NCI-H82 treated with DMSO at 0.1 percent for 48 hours (cell line): Measurements from ENCODE around the gene SLC7A4.
"Not testable (repeated sequence)": the region's sequence is repeated elsewhere in the genome, so short reads cannot be mapped to it uniquely, and the experiment has no call there.

Source experiments
- DNase-seq: peaks from one replicate; lab custom pipeline; 2025; ENCODE audit not compliant: unreplicated experiment; lab: John Stamatoyannopoulos, UW

The SLC7A4 gene

DNA sequence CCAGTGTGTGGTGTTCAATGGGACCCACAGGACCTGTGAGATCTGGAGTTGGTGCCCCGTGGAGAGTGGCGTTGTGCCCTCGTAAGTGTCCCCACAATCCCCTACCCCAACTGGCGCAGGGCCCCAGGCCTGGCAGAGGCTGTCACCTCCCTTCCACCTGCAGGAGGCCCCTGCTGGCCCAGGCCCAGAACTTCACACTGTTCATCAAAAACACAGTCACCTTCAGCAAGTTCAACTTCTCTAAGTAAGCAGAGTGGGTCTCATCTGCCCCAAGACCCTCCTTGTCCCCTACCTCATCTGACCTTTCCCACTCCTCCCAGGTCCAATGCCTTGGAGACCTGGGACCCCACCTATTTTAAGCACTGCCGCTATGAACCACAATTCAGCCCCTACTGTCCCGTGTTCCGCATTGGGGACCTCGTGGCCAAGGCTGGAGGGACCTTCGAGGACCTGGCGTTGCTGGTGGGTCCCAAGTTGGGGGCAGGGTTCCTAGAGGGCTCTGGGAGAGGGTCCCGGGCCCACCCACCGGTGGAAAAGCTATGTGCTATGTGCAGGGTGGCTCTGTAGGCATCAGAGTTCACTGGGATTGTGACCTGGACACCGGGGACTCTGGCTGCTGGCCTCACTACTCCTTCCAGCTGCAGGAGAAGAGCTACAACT is 9.3 kb downstream of the SLC7A4 start:
- no peak for DNase-seq

GRCh38 chr22:21022507-21022906 is 9.9 kb downstream of the SLC7A4 start:
- no peak for DNase-seq

- no peak for DNase-seq
These were observed 11.4 kb downstream of the SLC7A4 start for GRCh38 chr22:21020802-21021429.

GRCh38 chr22:21018314-21018713 is 14.0 kb downstream of the SLC7A4 start:
- DNase-seq = no peak

GRCh38 chr22:21016644-21017420 is 15.5 kb downstream of the SLC7A4 start:
- no peak for DNase-seq

DNA sequence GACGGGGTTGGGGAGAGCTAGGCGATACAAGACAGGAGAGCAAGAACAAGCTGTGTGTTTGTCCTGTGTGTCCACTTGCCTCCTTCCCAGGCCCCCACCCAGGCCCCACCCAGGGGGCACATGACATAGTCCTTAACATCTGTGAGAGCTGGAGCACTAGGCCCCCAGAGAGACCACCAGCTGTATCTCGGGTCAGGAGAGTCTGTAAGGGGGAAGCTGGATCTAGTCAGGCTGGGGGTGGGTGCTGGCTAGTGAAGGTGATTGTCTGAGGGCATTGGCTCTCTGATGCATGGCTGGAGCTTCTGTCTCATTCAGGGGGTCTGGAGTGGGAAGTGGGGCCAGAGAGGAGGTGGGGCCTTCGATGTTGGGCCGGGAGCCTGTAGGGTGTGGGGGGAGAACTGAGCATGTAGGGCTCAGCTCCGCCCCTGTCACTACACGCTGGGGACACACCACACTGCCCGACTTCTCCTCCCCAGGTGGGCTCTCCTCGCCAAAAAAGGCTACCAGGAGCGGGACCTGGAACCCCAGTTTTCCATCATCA is 16.8 kb downstream of the SLC7A4 start:
- no peak for DNase-seq

DNA sequence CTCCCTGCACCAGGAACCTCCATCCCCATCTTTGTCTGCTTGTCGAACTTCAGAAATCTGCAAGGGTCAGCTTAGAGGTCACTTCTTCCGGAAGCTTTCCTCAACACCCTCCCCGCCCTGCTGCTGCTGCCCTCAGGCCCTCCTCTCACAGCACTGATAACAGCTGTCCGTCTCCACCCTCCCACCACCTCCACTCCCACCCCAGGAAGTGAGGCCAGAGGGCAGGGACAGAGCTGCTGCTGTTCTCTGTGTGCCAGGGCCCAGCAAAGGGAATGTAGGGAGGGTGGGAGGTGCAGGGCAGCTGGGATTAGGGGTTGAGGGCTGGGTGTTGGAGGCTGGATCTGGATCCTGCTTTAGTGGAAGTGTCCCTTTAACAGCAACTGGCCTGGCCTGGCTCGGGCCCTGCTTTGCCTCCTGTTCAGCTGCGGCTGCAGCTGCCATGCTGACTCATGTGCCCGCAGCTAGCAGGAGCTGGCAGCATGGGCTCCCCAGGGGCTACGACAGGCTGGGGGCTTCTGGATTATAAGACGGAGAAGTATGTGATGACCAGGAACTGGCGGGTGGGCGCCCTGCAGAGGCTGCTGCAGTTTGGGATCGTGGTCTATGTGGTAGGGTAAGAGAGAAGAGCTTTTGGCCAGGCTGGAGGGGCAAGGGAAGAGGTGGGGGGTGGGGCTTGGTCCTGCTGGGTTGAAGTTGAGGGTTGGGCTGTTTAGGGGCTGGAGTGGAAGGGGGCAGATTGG is 17.5 kb downstream of the SLC7A4 start, which contains the start of gene P2RX6:
P2RX6 (plus strand) TSS at position 440 of the 740 bp plus-strand sequence; CDS start at position 450, 10 bp downstream.
- peak; percentile 17 for DNase-seq

GRCh38 chr22:21014202-21014725 is 18.1 kb downstream of the SLC7A4 start:
- peak; percentile 81 for DNase-seq

DNA sequence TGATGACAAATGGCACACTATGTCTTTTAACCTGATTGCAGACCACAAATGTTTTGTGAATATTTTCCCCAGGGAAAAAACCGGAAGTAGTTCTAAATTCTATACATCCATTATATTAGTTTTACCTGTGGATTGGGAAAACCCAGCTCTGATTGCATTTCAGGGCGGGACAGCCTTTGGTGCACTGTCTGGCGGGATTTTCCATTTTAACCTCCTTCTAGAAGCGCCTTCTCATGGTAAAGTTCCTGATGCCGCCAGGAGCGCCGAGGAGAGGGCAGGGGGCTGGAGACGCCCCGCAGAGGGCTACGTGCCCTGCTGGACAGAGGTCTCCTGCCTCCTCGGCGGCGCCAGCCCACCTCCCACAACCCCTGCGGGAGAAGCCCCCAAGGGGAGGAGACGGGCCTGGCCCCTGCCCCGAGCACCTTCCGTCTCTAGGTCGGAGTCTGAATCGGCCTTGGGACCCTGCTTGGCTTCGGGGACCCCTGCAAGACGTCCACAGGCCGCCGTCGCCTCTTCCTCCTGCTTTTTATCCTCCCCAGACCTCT is 18.6 kb downstream of the SLC7A4 start:
- no peak for DNase-seq

DNA sequence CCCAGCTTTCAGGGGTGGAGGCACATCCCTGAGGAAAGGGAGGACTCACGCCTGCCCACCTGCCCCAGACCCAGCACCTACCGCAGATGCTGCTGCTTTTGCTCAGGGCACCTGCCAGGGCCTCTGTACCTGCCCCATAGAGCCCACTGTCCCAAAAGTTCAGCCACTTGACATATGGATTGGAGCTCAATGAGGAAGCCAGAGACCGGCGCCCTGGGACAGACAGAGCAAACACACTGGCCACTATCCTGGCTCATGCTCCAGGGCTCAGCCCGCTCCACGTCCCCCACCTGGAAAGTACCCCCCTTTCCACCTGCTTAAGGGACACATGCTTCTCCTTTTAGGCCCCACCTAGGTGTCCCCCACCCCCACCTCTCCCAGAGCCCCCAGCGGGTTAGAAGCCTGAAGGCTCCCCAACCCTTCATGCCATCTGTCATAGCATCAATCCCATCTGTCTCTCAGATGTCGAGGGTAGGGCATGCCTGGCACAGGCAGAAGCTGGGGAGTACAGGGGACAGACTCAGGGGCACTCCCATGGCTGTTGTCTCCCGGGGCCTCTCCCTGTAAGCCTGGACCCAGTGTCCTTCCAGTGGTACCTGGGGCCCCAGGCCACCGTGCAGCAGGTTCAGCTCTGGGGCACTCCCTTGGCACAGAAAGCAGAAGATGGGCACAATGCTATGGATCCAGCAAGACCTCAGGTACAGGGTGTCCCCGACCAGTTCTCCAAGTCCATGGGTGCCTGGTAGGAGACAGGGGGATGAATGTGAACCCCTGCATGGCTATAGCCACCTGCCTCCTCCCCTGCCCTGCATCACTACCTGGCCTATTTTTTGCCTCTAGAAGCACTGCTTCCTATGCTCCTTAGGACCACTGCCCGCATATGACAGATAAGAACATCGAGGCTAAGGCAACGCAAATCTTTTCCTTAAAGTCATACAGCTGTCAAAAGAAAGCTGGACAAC is 19.6 kb downstream of the SLC7A4 start:
- DNase-seq = no peak

DNA sequence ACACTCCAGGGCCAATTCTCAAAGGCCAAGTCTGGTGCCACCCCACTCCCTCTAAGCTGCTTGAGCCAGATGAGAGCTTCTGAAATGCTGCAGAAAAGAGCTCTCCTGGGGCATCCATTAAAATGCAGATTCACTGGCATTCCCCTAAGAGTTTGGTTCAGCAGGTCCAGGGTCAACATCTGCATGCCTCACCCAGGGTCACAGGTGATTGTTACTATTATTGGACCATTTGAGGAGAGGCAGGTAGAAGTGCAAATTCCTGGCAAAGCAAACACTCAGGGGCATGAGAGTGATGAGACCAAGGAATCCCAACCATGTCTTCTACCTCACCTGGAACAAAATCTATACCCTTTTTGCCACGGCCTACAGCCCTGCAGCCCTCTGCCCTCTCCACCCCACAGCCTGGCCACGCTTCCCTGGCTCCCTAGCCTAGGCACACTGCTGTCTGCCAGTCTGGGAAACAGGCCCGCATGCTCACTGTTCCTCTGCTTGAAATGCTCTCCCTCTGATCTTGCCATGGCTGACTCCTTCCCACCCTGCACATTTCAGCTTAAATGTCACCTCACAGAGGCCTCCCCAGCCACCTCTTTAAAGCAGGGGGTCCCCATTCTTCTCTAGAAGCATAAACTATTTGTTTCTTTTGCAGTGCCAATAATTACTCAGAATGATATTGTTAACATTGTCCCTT is 21.8 kb downstream of the SLC7A4 start:
- no peak for DNase-seq

- no peak for DNase-seq
These were observed 22.5 kb downstream of the SLC7A4 start for GRCh38 chr22:21009638-21010425.

- DNase-seq = not testable (repeated sequence)
These were observed 23.2 kb downstream of the SLC7A4 start for GRCh38 chr22:21009208-21009607.

DNA sequence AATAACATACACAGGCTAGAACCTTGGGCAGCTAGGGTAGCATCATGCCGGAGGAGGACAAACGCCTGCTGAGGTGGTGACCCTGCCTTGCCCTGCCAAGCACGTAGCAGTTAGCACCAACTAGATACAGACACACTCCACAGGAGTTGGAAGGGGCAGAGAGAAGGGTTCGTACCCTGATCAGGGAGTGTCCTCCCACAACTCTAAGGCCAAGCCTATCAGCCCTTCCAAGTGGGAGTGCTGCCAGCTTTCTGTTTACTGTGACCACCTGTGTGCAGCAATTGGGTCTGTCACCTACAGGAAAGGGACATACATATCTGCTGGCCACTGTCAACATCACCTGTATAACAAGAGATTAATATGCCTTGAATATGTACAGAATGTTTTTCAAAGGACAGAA is 28.6 kb downstream of the SLC7A4 start:
- DNase-seq = no peak

DNA sequence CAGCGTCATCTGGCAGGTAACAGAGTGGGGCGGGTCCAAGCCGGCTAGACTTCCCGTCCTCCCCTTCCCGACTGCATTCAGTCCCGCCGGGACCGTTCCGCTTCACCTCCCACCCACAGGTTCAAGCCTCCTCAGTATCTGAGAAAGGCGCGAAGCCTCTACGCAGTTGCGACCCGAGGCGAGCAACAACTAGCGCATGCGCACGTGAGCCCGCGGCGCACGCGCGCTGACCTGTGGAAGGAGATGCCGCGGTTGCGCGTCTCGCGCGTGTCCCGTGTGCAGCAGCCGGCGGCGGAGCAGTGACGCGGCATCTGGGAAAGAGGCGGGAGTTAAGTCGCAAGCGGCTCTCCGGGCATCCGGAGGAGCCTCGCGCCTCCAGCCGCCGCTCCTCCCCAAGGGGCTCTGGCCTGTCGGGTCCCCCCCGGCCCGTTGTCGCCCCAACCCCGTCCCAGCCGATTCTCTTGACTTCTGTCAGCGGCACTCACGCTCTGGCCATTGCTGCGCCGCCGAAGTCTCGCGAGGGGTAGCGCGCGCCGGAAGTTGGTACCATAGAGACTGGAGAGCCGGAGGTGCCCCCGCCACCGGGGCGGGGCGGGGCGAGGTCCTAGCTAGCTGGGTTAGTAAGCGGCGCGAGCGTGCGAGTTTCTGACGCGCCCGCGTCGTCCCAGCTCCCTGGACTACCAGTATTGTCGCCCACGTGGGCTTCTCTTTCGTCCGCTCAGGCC is 30.6 kb downstream of the SLC7A4 start, which contains the start of gene THAP7:
THAP7 (minus strand) TSS at position 518 of the 725 bp plus-strand sequence; CDS start at position 311, 207 bp downstream.
- DNase-seq = peak; percentile 86

DNA sequence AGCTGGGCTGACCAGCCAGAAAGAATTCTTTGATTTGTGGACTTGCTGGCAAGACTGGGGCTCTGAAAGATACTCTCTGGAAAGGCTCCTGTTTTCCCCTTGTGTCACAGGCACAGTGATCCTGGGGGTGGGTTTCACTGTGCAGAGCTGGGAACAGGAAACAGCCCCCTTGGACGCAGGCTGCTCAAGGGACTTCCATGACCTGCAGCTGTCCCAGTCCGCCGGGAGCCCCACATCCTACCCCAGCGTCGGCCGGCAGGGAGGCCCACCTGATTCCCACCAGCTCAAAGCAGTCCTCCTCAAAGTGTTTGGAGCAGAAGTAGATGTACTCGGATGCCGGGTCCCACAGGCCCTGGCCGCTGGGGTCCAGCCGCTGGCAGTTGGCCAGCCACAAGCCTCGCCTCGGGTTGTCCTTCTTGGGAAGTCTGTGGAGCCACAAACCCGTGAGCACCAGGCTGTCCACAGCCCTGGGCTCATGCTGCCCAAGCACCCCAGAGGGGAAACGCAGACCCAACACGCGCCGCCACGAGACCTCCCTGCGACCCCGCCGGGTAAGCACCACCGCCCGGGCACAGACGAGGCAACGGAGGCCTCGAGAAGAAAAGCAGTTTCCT is 31.3 kb downstream of the SLC7A4 start:
- DNase-seq = no peak
